ENCODE results near the gene TRANK1. TPM values are rescaled to one million over a fixed set of nuclear protein-coding genes. Genes with fewer than 3 reads are reported as not detected.

TRANK1 gene
- total RNA-seq, 1 experiment from 2014 or later = 1.1 TPM

DNA sequence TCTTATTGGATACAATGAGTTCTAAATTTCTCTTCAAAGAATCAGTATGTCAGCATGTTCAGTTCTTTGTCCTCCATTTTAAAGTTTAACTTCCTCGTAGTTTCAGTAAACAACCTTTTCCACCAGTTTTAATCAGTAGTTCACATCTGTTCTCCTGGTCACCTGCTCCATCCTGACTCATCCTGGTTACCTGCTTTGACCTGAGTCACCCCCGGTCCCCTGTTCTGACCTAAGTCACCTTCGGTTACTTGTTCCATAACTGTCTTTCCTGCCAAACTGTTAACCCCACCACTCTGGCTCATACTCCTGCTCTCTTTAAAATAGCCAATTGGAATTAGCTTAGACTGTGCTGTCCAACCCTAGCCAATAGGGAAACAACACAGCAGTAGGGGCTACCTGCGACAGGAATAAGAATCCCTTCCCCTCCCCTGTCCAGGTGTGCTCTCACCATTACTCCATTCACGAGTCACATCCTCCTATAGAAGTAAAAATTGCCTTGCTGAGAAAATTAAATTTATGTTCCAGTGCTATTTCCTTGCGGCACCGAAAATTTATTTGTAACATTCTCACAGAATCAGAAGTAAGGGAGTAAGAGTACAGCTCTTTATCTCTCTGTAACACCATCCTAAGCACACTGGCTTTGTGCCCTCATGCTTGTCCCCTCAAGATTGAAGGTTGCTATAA is 23.8 kb downstream of the TRANK1 start (continued):
- TF ChIP-seq SRF (IDR thresholded peaks at IDR 0.05; ENCODE audit: low read depth) = no peak
- TF ChIP-seq JUND (IDR thresholded peaks at IDR 0.05) = no peak
- no peak for TF ChIP-seq ZBTB33 (IDR thresholded peaks at IDR 0.05; ENCODE audit: extremely low read depth, insufficient replicate concordance, low read length)

- ChIA-PET CTCF (no interaction called here), POLR2A (no interaction called here), RAD21 (ENCODE audit: low non-redundant PET in 1 of 2, low total read pairs in 2 of 2, uncharacterized antibody in 2 of 2, unreplicated experiment in 2 of 2) (no interaction called here)
- no peak for ATAC-seq
- Histone ChIP-seq H3K9ac (ENCODE audit: low read length) (no peak overlapping the region), H4K20me1 (ENCODE audit: insufficient read depth) (no peaks in the 10 kb centered on the region), H3K4me2 (ENCODE audit: low read length) (no peak overlapping the region), H3K9me3 (ENCODE audit: control insufficient read depth in 1 of 2, insufficient read depth in 1 of 2, low read depth in 1 of 2, low read length in 2 of 2) (no peaks in the 10 kb centered on the region), H3K79me2 (ENCODE audit: insufficient read depth, low read length) (no peaks in the 10 kb centered on the region), H3K9me2 (ENCODE audit: insufficient read depth) (no peaks in the 10 kb centered on the region), H3K27ac (ENCODE audit: low read depth, low read length) (no peak overlapping the region), H3K36me3 (ENCODE audit: control insufficient read depth in 1 of 2, insufficient read depth in 2 of 2, low read length in 2 of 2) (no peaks in the 10 kb centered on the region), H3K4me1 (ENCODE audit: control insufficient read depth in 1 of 2, insufficient read depth in 2 of 2, low read length in 2 of 2) (no peaks in the 10 kb centered on the region), H3K27me3 (ENCODE audit: insufficient read depth, low read length) (no peaks in the 10 kb centered on the region), H2AFZ (ENCODE audit: low read depth, low read length, poor library complexity, severe bottlenecking) (no peak overlapping the region), H3K4me3 (replicated peaks in 1 of 2; ENCODE audit: low read depth in 1 of 2, low read length in 2 of 2) (no peak overlapping the region)
- no peak for DNase-seq (ENCODE audit: low read depth, low spot score)
- intact Hi-C loops (cut with micrococcal nuclease) = no loop called here
- BruUV-seq (replicated peaks) = no TSS peak
- TF ChIP-seq EZH2 (IDR thresholded peaks at IDR 0.05) (no peak), ZBTB33 (IDR thresholded peaks at IDR 0.05; ENCODE audit: extremely low read depth, insufficient replicate concordance, low read length) (no peak), MAX (IDR thresholded peaks at IDR 0.05) (no peak), SIN3A (IDR thresholded peaks at IDR 0.05; ENCODE audit: low read depth) (no peak), EZH2phosphoT487 (IDR thresholded peaks at IDR 0.05; ENCODE audit: borderline replicate concordance) (no peak), CBX3 (IDR thresholded peaks at IDR 0.05; ENCODE audit: low read depth) (no peak), ZNF274 (IDR thresholded peaks at IDR 0.05; ENCODE audit: low read depth, low read length) (no peak), FOSL1 (IDR thresholded peaks at IDR 0.05; ENCODE audit: low read depth) (no peak), CEBPB (IDR thresholded peaks at IDR 0.05; ENCODE audit: low read depth) (no peak), POLR2AphosphoS5 (IDR thresholded peaks at IDR 0.05; ENCODE audit: low read depth, low read length) (no peak), REST (IDR thresholded peaks at IDR 0.05; ENCODE audit: low read depth) (no peak)
- TF ChIP-seq, protein P1, sequence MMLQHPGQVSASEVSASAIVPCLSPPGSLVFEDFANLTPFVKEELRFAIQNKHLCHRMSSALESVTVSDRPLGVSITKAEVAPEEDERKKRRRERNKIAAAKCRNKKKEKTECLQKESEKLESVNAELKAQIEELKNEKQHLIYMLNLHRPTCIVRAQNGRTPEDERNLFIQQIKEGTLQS (IDR thresholded peaks at IDR 0.05) = no peak
Observed at GRCh38 chr3:36919439-36920160, 25.3 kb downstream of the TRANK1 start.
